ENCODE data around the gene PDGFRA.

PDGFRA gene

DNA sequence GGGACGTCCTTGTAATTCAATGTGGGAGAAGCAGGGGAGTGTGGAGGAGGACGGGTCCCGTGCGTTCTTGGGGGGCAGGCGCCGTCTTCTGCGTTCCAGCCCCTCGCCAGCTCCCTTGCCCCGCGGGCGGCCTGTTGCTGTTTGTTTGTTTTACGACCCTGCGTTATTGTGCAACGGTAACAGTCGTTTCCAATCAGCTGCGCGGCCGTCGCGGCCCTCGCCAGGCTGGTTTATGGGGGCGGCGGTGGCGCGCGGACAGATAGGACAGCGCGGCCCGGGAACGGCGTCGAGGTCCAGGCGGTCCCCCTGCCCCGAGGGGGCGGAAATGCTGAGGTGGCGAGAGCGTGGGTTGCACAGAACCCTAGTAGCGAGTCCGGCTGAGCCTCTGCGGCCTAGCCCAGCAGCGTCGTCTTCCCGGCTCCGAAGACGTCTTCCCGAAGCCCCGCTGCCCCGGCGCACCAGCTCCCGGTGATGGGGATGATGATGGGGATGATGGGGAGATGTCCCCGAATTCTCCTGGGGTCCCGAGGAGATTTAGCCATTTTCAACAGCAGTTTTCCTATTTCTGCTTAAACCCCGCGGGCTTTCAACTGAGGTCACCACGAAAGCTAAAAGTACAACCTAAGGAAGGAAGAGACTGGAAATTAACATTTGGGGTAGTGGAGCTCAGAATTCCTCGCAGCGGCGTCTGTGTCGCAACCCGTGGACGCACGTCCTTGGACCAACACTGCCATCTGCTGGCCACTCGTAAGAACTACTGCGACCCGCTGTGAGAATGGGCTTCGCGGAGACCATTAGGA lies 4.8 kb downstream of the PDGFRA start:
- no peaks in the 10 kb centered on the region for H3K36me3 ChIP-seq (ENCODE audit: control insufficient read depth in 2 of 2, insufficient read depth in 1 of 2, low read length in 2 of 2)
- peak overlapping the region; percentile 42 for H3K4me3 ChIP-seq (ENCODE audit: low read depth, low read length)
- H3K27ac ChIP-seq (ENCODE audit: extremely low read depth, low read depth, low read length): peak overlapping the region; percentile 82; the same call in 1 of the 2 replicates
- POLR2A ChIA-PET: interaction anchor here (1.5 kb wide), 1 partner anchor 1214 kb away, joined by 4 read pairs; no protein-coding TSS in a partner anchor
- CTCF ChIA-PET: interaction anchor here (0.6 to 3.3 kb wide), 69 partner anchors 8 to 1999 kb away, joined by 3 to 45 read pairs (median 4); no protein-coding TSS in a partner anchor
- 0 out of 2 replicates have a peak, but pooled peaks cover 2% of the 10 kb centered on the region for H3K4me1 ChIP-seq (ENCODE audit: control insufficient read depth, insufficient read depth, low read length)
- no peaks in the 10 kb centered on the region for H3K9me3 ChIP-seq (ENCODE audit: control insufficient read depth, insufficient read depth, low read depth, low read length)
- no peak for TF ChIP-seq ZNF426 (tag by site-specific recombination; IDR thresholded peaks at IDR 0.05)
- no peak for TF ChIP-seq ZNF26 (tag by site-specific recombination; IDR thresholded peaks at IDR 0.05)
- TF ChIP-seq ZNF302 (tag by site-specific recombination; IDR thresholded peaks at IDR 0.05; ENCODE audit: low read depth): no peak
- TF ChIP-seq KLF9 (tag by site-specific recombination; IDR thresholded peaks at IDR 0.05; ENCODE audit: low read depth): no peak
- TF ChIP-seq MZF1 (tag by site-specific recombination; IDR thresholded peaks at IDR 0.05; ENCODE audit: borderline replicate concordance): peak; percentile 66; the same call in 1 of the 2 replicates
- TF ChIP-seq EGR2 (tag by site-specific recombination; IDR thresholded peaks at IDR 0.05; ENCODE audit: low read depth): peak; percentile 64
- no peak for TF ChIP-seq ZNF521 (tag by site-specific recombination; IDR thresholded peaks at IDR 0.05)
- TF ChIP-seq ZNF211 (tag by site-specific recombination; IDR thresholded peaks at IDR 0.05; ENCODE audit: low read depth): no peak
- no peak for TF ChIP-seq ZNF596 (tag by site-specific recombination; IDR thresholded peaks at IDR 0.05)
- TF ChIP-seq GLI2 (tag by site-specific recombination; IDR thresholded peaks at IDR 0.05; ENCODE audit: borderline replicate concordance, low read depth): no peak
- TF ChIP-seq ZNF362 (tag by site-specific recombination; IDR thresholded peaks at IDR 0.05): no peak
- TF ChIP-seq ZNF433 (tag by site-specific recombination; IDR thresholded peaks at IDR 0.05; ENCODE audit: low read depth): no peak
- no peak for TF ChIP-seq ZNF585B (tag by site-specific recombination; IDR thresholded peaks at IDR 0.05)
- no peak for TF ChIP-seq ZNF701 (tag by site-specific recombination; IDR thresholded peaks at IDR 0.05)
- no peak for TF ChIP-seq PRDM2 (tag by site-specific recombination; IDR thresholded peaks at IDR 0.05; ENCODE audit: borderline replicate concordance)
- no peak for TF ChIP-seq ZNF248 (tag by site-specific recombination; IDR thresholded peaks at IDR 0.05)
- TF ChIP-seq ZNF580 (tag by site-specific recombination; IDR thresholded peaks at IDR 0.05): no peak
- TF ChIP-seq ZNF148 (tag by site-specific recombination; IDR thresholded peaks at IDR 0.05; ENCODE audit: borderline replicate concordance): no peak
- no peak for TF ChIP-seq ZNF292 (tag by site-specific recombination; IDR thresholded peaks at IDR 0.05; ENCODE audit: borderline replicate concordance, low read depth)
- TF ChIP-seq ZSCAN16 (tag by site-specific recombination; IDR thresholded peaks at IDR 0.05): no peak
- no peak for TF ChIP-seq ZSCAN18 (tag by site-specific recombination; IDR thresholded peaks at IDR 0.05)
- TF ChIP-seq ZNF530 (tag by site-specific recombination; IDR thresholded peaks at IDR 0.05; ENCODE audit: low read depth): no peak

Data from HEK293 (cell line).